Adipocyte (in vitro differentiated cells): ENCODE data around the gene TFDP2.
"Not testable (repeated sequence)": the region's sequence is repeated elsewhere in the genome, so short reads cannot be mapped to it uniquely, and the experiment has no call there.

Experiments
- DNase-seq: peaks from one replicate; pipeline ENCODE4 v3.0.0-alpha.2; 2015; ENCODE audit warnings: low read depth
- H3K27me3 ChIP-seq: replicated peaks from 2 replicates; pipeline ENCODE4 v1.7.0; 2013; ENCODE audit warnings: mild to moderate bottlenecking, low read length, moderate library complexity; ENCODE audit not compliant: control insufficient read depth, insufficient read depth
- H3K36me3 ChIP-seq: 2 replicates; pipeline ENCODE4 v1.7.0; 2013; ENCODE audit warnings: low read length, mild to moderate bottlenecking, moderate library complexity; ENCODE audit not compliant: control insufficient read depth, insufficient read depth, severe bottlenecking
- H3K4me1 ChIP-seq: 2 replicates; pipeline ENCODE4 v1.7.0; 2013; ENCODE audit warnings: mild to moderate bottlenecking, low read length, moderate library complexity; ENCODE audit not compliant: control insufficient read depth, insufficient read depth
- H3K4me3 ChIP-seq: 2 replicates; pipeline ENCODE4 v1.7.0; 2013; ENCODE audit warnings: mild to moderate bottlenecking, low read length, moderate library complexity
- H3K9ac ChIP-seq: 2 replicates; pipeline ENCODE4 v1.7.0; 2013; ENCODE audit warnings: mild to moderate bottlenecking, low read length, moderate library complexity
- H3K9me3 ChIP-seq: 2 replicates; pipeline ENCODE4 v1.7.0; 2013; ENCODE audit warnings: mild to moderate bottlenecking, low read length, moderate library complexity; ENCODE audit not compliant: control insufficient read depth

Gene TFDP2

DNA sequence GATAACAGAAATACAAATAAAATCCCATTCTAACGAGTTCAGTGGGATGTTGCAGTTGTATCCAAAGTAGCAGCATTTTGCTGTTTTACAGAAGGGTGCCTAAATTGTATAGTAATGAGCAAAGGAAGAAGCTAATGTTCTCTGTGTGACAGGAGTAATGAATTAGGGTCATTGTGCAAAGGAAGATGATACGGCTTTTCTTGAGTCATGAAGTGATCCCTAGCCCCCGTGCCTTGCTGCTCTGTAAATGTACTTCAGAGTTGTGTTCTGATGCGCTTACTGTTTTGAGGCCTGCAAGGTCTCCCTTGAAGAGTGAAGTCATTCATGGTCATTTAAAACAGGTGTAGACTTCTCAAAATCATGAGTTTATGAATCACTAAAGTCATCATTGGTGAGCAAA is 235.0 kb downstream of the TFDP2 start:
- Histone ChIP-seq H3K27me3 (no peaks in the 10 kb centered on the region), H3K4me1 (peaks cover 9% of the 10 kb centered on the region), H3K9ac (no peak overlapping the region), H3K9me3 (no peaks in the 10 kb centered on the region), H3K4me3 (no peak overlapping the region), H3K36me3 (peaks cover 48% of the 10 kb centered on the region)
- DNase-seq = no peak

DNA sequence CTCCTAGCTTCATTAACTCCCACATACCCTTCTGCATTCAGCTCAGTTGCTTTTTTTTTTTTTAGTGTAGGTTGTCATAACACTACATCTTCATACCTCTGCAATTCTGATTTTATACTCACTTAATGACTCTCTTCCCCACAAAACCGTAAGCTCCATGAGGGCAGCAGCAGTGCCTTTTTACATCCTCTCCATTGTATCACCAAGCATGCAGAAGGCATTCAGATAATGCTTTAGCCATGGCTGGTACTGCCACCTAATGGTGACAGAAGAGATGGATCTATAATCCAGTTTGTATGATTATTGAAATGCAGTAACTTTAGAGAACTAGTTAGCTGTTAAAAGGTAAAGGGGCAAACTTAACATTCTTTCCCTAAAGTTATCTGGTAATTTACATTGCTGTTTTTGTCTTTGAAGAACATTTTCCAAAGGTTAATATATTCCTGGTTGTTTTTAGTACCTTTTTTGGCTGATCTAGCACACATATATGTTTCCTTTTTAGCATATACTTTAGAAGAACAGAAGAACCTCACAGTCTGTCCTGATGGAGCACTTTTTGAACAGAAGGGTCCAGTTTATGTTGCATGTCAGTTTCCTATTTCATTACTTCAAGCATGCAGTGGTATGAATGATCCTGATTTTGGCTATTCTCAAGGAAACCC is 236.1 kb downstream of the TFDP2 start:
- Histone ChIP-seq H3K36me3 (peaks cover 52% of the 10 kb centered on the region), H3K9me3 (no peaks in the 10 kb centered on the region), H3K27me3 (no peaks in the 10 kb centered on the region), H3K9ac (no peak overlapping the region), H3K4me1 (peaks cover 9% of the 10 kb centered on the region), H3K4me3 (no peak overlapping the region)
- DNase-seq = peak; percentile 77

DNA sequence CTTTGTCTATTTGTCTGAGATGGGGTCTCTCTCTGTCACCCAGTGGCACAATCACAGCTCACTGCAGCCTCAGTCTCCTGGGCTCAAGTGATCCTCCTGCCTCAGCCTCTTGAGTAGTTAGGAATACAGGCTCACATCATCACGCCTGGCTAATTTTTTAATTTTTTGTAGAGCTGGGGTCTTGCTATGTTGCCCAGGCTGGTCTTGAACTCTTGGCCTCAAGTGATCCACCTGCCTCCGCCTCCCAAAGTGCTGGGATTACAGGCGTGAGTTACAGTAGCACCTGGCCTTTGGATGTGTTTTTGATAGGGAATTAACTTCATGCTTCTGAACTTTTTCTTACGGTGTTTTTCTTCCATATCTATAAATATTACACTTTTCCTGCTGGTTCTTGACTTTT is 239.4 kb downstream of the TFDP2 start:
- not testable (repeated sequence) for H3K9ac ChIP-seq, H3K27me3 ChIP-seq, DNase-seq, H3K4me1 ChIP-seq, H3K9me3 ChIP-seq, H3K4me3 ChIP-seq
- H3K36me3 ChIP-seq = peaks cover 57% of the 10 kb centered on the region

DNA sequence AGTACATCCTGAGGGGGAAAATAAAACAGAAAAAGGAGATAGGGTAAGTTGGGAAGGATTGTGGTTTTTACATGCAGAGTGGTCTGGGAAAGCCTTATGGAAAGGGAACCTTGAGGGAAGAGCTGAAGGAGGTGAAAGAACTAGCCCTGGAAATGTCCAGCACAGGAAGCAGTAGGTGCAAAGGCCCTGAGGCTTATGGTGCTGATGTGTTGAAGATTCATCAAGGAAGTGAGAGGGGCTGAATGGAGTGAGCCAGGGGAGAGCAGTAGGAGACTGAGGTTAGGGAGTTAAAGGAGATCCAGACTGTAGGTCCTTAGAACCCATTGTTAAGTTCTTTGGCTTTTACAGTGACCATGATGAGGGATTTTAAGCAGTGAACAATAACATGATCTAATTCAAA is 239.9 kb downstream of the TFDP2 start:
- DNase-seq = no peak
- H3K27me3 ChIP-seq = no peaks in the 10 kb centered on the region
- H3K4me3 ChIP-seq = no peak overlapping the region
- H3K9ac ChIP-seq = no peak overlapping the region
- H3K9me3 ChIP-seq = no peaks in the 10 kb centered on the region
- H3K4me1 ChIP-seq = peaks cover 4% of the 10 kb centered on the region
- H3K36me3 ChIP-seq = peaks cover 61% of the 10 kb centered on the region

DNA sequence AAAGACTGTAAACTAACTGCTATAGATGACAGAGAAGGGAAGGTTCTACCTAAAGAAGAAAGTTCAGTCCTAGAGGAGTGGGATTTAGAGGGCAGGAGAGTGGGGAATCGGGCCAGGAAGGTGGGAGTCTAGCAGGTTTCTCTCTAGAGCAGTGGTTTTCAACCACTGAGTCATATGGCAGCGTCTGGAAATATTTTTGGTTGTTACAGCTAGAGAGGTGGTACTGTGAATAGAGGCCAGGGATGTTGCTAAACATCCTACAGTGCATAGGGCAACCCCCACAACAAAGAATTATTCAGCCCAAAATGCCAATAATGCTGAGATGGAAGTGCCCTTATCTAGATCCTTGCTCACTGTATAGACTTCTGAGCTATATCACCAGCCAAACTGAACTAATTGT is 244.2 kb downstream of the TFDP2 start:
- Histone ChIP-seq H3K36me3 (peaks cover 50% of the 10 kb centered on the region), H3K27me3 (no peaks in the 10 kb centered on the region), H3K9ac (no peak overlapping the region)

DNA sequence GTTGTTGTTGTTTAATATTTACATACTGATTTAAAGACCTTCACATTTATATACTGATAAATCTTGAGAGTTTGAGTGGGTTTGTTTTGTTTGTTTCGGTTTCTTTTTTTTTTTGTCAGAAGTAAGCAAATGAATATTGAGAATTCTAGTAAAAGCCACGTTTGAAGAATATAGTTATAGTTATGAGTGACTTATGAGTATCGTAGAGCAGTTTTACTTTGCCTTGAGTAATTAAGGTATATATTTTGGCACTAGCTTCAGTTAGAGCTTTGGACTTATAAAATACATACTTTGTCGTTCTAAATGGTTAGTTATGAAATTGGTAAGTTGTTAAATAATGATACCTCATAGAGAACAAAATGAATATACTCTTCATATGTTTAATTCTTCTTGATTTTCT is 245.1 kb downstream of the TFDP2 start:
- H3K9me3 ChIP-seq = no peaks in the 10 kb centered on the region
- DNase-seq = no peak
- H3K9ac ChIP-seq = no peak overlapping the region
- H3K4me1 ChIP-seq = peaks cover 4% of the 10 kb centered on the region
- peaks cover 42% of the 10 kb centered on the region for H3K36me3 ChIP-seq
- no peaks in the 10 kb centered on the region for H3K27me3 ChIP-seq
- no peak overlapping the region for H3K4me3 ChIP-seq

More for the DNA sequence above, 244.2 kb downstream of the TFDP2 start:
- Histone ChIP-seq H3K9me3 (no peaks in the 10 kb centered on the region), H3K4me3 (no peak overlapping the region), H3K4me1 (peaks cover 4% of the 10 kb centered on the region)
- DNase-seq = no peak

DNA sequence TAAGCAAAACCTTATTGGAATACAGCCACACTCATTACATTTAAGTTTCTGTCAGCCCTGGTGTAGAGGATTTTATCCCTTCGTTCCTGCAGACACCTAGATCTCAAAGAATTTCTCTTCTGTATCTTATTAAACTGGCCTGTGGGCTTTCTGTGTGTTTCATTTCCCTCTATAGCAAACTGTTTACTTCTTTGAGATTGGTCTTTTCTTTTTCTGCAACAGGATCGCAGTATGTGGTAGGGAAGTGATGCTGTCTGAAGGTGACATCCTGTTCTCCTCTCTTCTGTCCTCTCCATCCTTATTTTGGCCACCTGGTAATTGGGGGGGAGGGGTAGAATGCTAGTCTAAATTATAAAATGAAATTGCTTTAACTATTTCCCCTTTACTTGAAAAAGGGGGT is 247.4 kb downstream of the TFDP2 start:
- Histone ChIP-seq H3K9me3 (no peaks in the 10 kb centered on the region), H3K9ac (no peak overlapping the region), H3K36me3 (peaks cover 21% of the 10 kb centered on the region), H3K4me3 (no peak overlapping the region), H3K27me3 (no peaks in the 10 kb centered on the region), H3K4me1 (peaks cover 8% of the 10 kb centered on the region)
- DNase-seq = no peak

DNA sequence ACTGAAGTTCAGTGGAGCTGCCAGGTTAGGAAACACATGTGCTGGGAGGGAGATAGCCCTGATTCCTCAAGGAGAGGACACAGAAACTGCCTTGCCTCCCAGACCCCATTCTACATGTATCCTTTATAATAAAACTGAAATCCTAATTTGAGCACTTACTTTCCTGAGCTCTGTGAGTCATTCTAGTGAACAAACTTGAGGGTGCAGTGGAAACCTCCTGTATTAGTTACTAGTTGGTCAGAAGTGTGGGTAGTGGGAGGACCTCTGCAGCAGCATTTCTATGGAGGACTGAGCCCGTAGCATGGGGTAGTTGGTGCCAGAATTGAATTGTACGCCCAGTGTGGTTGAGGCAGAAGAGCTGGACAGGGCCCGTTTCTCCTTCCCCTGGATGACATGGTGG is 249.0 kb downstream of the TFDP2 start:
- Histone ChIP-seq H3K9me3 (no peaks in the 10 kb centered on the region), H3K36me3 (peaks cover 12% of the 10 kb centered on the region), H3K27me3 (no peaks in the 10 kb centered on the region), H3K9ac (no peak overlapping the region), H3K4me3 (no peak overlapping the region), H3K4me1 (peaks cover 12% of the 10 kb centered on the region)
- DNase-seq = no peak

DNA sequence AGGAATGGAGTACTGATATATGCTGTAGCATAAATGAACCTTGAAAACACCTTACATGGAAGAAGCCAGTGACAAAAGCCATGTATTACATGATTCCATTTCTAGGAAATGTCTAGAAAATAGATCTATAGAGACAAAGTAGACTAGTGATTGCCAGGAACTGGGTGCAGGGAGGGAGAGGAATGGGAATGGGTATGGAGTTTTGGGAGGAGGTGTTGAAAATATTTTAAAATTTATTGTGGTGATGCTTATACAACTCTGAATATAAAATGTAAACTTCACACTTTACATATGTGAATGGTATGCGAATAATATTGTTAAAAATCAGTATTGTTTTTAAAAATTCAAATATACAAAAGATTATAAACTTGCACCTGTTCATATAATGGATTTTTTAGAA is 250.4 kb downstream of the TFDP2 start:
- H3K27me3 ChIP-seq = no peaks in the 10 kb centered on the region
- H3K9ac ChIP-seq = no peak overlapping the region
- no peak overlapping the region for H3K4me3 ChIP-seq
- peaks cover 18% of the 10 kb centered on the region for H3K4me1 ChIP-seq
- H3K36me3 ChIP-seq = peaks cover 1% of the 10 kb centered on the region
- H3K9me3 ChIP-seq = no peaks in the 10 kb centered on the region
- DNase-seq = no peak

DNA sequence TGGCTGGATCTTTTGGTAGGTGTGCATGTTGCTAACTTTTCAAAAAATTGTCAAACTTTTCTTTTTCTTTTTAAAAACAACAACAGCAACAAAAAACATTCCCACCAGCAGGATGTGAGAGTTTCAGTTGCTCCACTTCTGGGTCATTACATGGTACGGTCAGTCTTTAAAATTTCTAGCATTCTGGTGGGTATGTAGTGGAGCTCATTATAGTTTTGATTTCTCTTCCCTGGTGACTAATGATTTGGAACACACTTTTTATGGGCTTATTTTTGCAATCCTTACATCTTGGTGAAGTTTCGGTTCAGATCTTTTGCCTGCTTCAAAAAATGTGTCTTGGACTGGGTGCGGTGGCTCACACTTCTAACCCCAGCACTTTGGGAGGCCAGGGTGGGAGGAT is 253.6 kb downstream of the TFDP2 start:
- peaks cover 18% of the 10 kb centered on the region for H3K4me1 ChIP-seq
- H3K27me3 ChIP-seq = no peaks in the 10 kb centered on the region
- no peak overlapping the region for H3K9ac ChIP-seq
- H3K9me3 ChIP-seq = no peaks in the 10 kb centered on the region
- no peak overlapping the region for H3K4me3 ChIP-seq
- peaks cover 6% of the 10 kb centered on the region for H3K36me3 ChIP-seq
- DNase-seq = no peak

DNA sequence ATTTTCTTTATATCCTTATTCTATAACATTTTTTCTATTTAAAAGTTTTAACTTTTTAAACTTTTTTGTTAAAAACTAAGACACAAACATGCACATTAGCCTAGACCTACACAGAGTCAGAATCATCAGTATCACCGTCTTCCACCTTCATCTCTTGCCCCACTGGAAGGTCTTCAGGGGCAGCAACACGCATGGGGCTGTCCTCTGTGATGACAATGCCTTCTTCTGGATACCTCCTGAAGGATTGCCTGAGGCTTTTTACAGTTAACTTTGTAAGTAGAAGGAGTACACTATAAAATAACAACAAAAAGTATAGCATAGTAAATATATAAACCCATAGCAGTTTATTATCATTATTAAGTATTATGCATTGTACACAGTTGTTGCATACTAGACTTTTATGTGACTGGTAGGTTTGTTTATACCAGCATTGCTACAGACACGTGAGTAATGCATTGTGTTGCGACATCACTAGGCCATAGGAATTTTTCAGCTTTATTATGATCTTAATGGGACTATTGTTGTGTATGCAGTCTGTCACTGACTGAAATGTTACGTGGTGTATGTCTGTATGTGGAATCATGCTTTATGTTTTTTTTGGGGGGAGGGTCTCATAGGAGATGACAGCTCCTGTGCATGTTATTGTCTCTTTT is 254.7 kb downstream of the TFDP2 start:
- H3K9me3 ChIP-seq = no peaks in the 10 kb centered on the region
- no peaks in the 10 kb centered on the region for H3K27me3 ChIP-seq
- H3K9ac ChIP-seq = no peak overlapping the region
- H3K4me1 ChIP-seq = peaks cover 18% of the 10 kb centered on the region
- H3K4me3 ChIP-seq = no peak overlapping the region
- H3K36me3 ChIP-seq = peaks cover 6% of the 10 kb centered on the region
- peak; percentile 90 for DNase-seq
